Mesenteric fat pad (tissue), 1 donor: ENCODE results near the gene CNGB1. TPM values are rescaled to one million over a fixed set of nuclear protein-coding genes. Genes with fewer than 3 reads are reported as not detected.
"Not testable (repeated sequence)": the region's sequence is repeated elsewhere in the genome, so short reads cannot be mapped to it uniquely, and the experiment has no call there.

ENCODE experiments used
- DNase-seq: peaks from one replicate; pipeline ENCODE4 v3.0.0-alpha.2; 2020; ENCODE audit warnings: low spot score
- total RNA-seq: library from RNA; stranded (reverse); fragmentation: NEBNext Ultra II Directional; extraction: Animal tissue kit (Norgen Biotek cat#: 25700); gene quantifications from one replicate; pipeline ENCODE4 v1.2.1, GENCODE V29; 2021
- donor health status: DM: yes; HTN: yes; CAD: no.

Gene CNGB1
- total RNA-seq, 1 donor from 2014 or later = not detected

GRCh38 chr16:57997528-57998265 lies 26.8 kb upstream of the CNGB1 start:
- DNase-seq = no peak

- DNase-seq = no peak
Measured at GRCh38 chr16:57997176-57997527, 26.2 kb upstream of the CNGB1 start.

GRCh38 chr16:57996406-57997175 lies 25.7 kb upstream of the CNGB1 start:
- no peak for DNase-seq

- no peak for DNase-seq
Measured at GRCh38 chr16:57995721-57996405, 24.9 kb upstream of the CNGB1 start.

GRCh38 chr16:57994778-57995177 lies 23.9 kb upstream of the CNGB1 start:
- no peak for DNase-seq

- no peak for DNase-seq
Measured at GRCh38 chr16:57994361-57994760, 23.4 kb upstream of the CNGB1 start.

- DNase-seq = no peak
Measured at GRCh38 chr16:57993897-57994296, 23.0 kb upstream of the CNGB1 start.

GRCh38 chr16:57993438-57993837 lies 22.5 kb upstream of the CNGB1 start:
- no peak for DNase-seq

GRCh38 chr16:57992084-57992483 lies 21.2 kb upstream of the CNGB1 start:
- no peak for DNase-seq

- no peak for DNase-seq
Measured at GRCh38 chr16:57991551-57992059, 20.7 kb upstream of the CNGB1 start.

GRCh38 chr16:57988929-57989328 lies 18.0 kb upstream of the CNGB1 start:
- no peak for DNase-seq

- DNase-seq = no peak
Measured at GRCh38 chr16:57987441-57988177, 16.7 kb upstream of the CNGB1 start.

GRCh38 chr16:57986196-57986595 lies 15.3 kb upstream of the CNGB1 start:
- no peak for DNase-seq

- no peak for DNase-seq
Measured at GRCh38 chr16:57985204-57986181, 14.6 kb upstream of the CNGB1 start.

GRCh38 chr16:57984443-57985203 lies 13.7 kb upstream of the CNGB1 start:
- peak; percentile 94 for DNase-seq

GRCh38 chr16:57982385-57982784 lies 11.5 kb upstream of the CNGB1 start:
- DNase-seq = no peak

GRCh38 chr16:57981636-57982035 lies 10.7 kb upstream of the CNGB1 start:
- no peak for DNase-seq

GRCh38 chr16:57979006-57979585 lies 8.2 kb upstream of the CNGB1 start:
- no peak for DNase-seq

- DNase-seq = not testable (repeated sequence)
Measured at GRCh38 chr16:57978070-57978465, 7.1 kb upstream of the CNGB1 start.
